NK-92 (cell line): ENCODE results near the gene GNGT1.
"Not testable (repeated sequence)": the region's sequence is repeated elsewhere in the genome, so short reads cannot be mapped to it uniquely, and the experiment has no call there.

Experiments used
- DNase-seq: peaks from one replicate; lab custom pipeline; 2025; ENCODE audit not compliant: unreplicated experiment; lab: John Stamatoyannopoulos, UW

Gene GNGT1

GRCh38 chr7:93902777-93903423 lies 3.5 kb upstream of the GNGT1 start:
- no peak for DNase-seq

GRCh38 chr7:93910076-93910994 lies 4.0 kb downstream of the GNGT1 start:
- DNase-seq = no peak

- DNase-seq = not testable (repeated sequence)
Measured at GRCh38 chr7:93911242-93911641, 4.9 kb downstream of the GNGT1 start.

GRCh38 chr7:93911661-93912060 lies 5.3 kb downstream of the GNGT1 start:
- DNase-seq = not testable (repeated sequence)

- DNase-seq = no peak
Measured at GRCh38 chr7:93913197-93913596, 6.8 kb downstream of the GNGT1 start.

- no peak for DNase-seq
Measured at GRCh38 chr7:93914581-93915066, 8.3 kb downstream of the GNGT1 start.

- not testable (repeated sequence) for DNase-seq
Measured at GRCh38 chr7:93915206-93915842, 9.0 kb downstream of the GNGT1 start.

GRCh38 chr7:93915888-93916287 lies 9.5 kb downstream of the GNGT1 start:
- not testable (repeated sequence) for DNase-seq

- DNase-seq = not testable (repeated sequence)
Measured at GRCh38 chr7:93916315-93916714, 9.9 kb downstream of the GNGT1 start.

- DNase-seq = no peak
Measured at GRCh38 chr7:93920496-93921182, 14.3 kb downstream of the GNGT1 start.

GRCh38 chr7:93921186-93921585 lies 14.8 kb downstream of the GNGT1 start:
- DNase-seq = no peak

- no peak for DNase-seq
Measured at GRCh38 chr7:93921607-93922566, 15.5 kb downstream of the GNGT1 start, which contains the start of gene GNG11. Gene GNG11, plus strand, starts transcription at chr7:93921735. Its CDS starts 403 bp downstream, at chr7:93922138.

GRCh38 chr7:93923296-93923695 lies 16.9 kb downstream of the GNGT1 start:
- DNase-seq = no peak

GRCh38 chr7:93923942-93924341 lies 17.6 kb downstream of the GNGT1 start:
- DNase-seq = no peak

GRCh38 chr7:93926800-93927199 lies 20.4 kb downstream of the GNGT1 start:
- no peak for DNase-seq

GRCh38 chr7:93927585-93927984 lies 21.2 kb downstream of the GNGT1 start:
- DNase-seq = no peak

- DNase-seq = no peak
Measured at GRCh38 chr7:93931655-93932054, 25.3 kb downstream of the GNGT1 start.

- DNase-seq = no peak
Measured at GRCh38 chr7:93933156-93933555, 26.8 kb downstream of the GNGT1 start.

GRCh38 chr7:93935102-93935501 lies 28.7 kb downstream of the GNGT1 start:
- DNase-seq = no peak

- DNase-seq = no peak
Measured at GRCh38 chr7:93937818-93938217, 31.5 kb downstream of the GNGT1 start.
